GM18951 (cell line): ENCODE measurements around the gene ROBO1.
"Not testable (repeated sequence)": the region's sequence is repeated elsewhere in the genome, so short reads cannot be mapped to it uniquely, and the experiment has no call there.

Experiments used
- POLR2A ChIP-seq: IDR thresholded peaks from 4 replicates; pipeline ENCODE4 v1.6.1; 2011; ENCODE audit warnings: mild to moderate bottlenecking; ENCODE audit not compliant: insufficient read length, insufficient read depth; ENCODE audit errors: extremely low read depth
- in situ Hi-C: fragments of 300-500 bp; cut with MboI; formaldehyde crosslinking; loops from one replicate; pipeline ENCODE4 v1.12.0; 2022; ENCODE audit warnings: low sequenced_read_pairs, mixed read lengths, inconsistent platforms; ENCODE audit not compliant: unreplicated experiment

ROBO1 gene

DNA sequence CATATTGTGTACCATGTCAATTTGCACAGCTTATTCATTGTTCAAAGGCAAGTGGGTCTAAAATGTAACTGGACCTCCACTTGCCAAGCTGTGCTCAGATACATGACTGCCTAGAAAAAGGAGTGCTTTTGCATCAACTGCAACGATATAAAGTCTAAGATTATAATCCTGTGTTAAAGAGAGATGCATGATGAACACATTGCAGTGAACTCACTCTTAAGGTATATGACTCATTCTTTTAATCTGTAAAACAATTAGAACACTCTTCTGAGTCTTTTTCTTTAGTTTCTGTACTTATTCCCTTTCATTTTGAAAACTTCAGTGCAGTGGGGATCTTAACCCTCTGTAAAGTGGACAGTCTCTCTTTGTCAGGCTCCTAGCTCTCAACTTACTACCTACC lies 982.8 kb downstream of the ROBO1 start:
- in situ Hi-C loops = no loop called here
- no peak for TF ChIP-seq POLR2A

DNA sequence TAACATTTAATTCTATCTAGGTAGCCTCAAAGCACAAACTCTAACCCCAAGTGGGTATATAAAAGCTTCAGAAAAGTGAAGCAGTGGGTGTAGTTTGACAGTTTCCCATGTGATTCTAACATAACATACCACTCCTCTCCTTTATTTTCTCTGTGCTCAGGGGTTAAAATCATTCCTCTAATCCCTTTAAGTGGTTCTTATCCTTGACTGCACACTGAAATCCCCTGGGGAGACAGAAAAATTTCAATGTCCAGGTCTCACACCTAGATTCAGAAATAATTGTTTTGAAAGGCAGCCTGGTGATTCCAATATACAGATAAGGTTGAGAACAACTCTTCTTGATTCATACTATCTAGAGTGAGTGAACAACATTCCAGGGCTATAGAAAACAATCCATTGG lies 986.4 kb downstream of the ROBO1 start:
- in situ Hi-C loops = no loop called here
- no peak for TF ChIP-seq POLR2A

DNA sequence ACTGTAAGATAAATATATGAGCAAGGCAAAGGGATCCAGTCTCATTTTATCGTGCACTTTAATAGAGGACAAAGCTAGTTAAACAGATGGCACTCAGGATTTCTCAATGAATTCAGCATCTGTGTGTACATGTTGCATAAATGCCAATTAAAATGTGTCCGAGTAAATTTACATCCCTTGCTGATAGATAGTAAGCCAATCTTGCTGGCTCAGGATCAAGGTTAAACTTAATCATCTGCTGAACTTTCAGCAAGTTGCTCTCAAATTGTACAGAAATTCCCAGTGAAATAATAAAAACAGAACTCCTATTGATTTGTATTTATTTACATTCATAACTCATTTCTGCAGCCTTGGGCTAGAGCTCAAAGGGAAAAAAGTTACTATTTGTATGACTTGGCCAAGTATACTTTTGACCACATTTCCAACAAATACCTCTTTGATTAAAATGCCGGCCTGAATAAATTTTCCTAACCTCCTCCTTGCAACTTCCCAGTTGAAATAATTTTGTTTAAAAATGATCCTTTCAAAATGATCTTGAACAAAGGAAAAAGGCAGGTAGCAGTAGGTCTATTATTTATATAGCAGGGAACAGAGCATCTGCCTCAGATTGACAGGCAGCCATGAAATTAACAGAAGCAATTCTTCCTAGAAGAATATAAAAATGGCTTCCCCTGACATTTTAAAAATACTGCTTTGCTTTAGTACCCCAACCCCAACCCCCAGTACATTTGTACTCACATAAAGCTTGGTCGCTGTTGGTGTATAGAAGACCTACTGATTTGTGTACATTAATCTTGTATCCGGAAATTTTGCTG lies 1001.9 kb downstream of the ROBO1 start:
- no peak for TF ChIP-seq POLR2A
- in situ Hi-C loops = no loop called here

DNA sequence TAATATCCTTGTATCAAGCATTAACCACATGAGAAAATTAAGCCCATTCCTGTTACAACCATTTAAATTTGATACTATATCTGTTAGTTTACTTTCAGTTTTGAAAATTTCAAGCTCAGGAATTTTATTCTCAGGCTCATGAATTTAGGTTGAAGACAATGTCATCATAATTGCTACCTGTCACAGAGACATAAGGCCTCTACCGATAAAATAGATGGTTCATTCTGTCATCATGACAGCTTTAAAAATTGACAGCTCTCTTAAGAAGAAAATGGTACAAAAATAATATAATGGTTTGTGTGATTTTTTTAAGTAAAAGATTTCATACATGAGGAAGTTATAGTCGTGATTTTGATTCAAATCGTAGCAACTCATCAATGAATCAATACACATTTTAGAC lies 1003.2 kb downstream of the ROBO1 start:
- no peak for TF ChIP-seq POLR2A
- in situ Hi-C loops = no loop called here

DNA sequence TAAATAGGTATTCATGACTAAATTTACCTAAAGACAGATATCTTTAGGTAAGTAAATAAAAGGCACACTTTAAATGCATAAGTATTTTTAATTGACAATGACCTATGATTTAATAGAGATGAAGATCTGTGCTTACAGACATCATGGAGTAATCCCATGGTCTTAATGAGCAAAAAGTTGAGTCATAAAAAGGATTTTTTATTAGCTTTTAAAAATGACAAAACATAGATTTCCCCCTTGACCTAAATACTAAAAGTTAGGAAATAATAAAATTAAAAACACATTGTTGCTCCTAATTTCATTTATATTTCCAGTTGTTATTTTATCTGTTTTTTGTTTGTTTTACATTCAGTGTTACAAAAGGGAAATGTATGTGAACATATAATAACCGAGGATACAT lies 1005.7 kb downstream of the ROBO1 start:
- in situ Hi-C loops = no loop called here
- TF ChIP-seq POLR2A = no peak

DNA sequence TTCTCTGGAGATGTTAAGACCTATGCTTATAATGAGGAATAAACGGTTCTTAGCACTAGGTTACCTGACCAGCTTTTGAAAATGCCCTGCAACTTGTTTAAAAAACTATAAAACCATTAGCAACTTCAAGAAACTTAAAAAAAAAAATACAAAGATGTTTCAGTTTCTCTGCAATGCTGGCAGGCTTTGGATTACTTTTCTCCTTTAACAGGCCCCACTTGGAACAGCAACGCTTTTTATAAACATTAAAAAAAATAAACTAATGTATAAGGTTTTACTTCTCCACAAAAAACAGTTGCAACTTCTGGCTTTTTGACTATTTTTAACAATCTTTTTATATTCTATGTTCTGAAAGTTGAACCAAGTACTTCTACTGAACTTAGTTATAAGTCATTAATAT lies 1006.7 kb downstream of the ROBO1 start:
- in situ Hi-C loops = no loop called here
- TF ChIP-seq POLR2A = no peak

DNA sequence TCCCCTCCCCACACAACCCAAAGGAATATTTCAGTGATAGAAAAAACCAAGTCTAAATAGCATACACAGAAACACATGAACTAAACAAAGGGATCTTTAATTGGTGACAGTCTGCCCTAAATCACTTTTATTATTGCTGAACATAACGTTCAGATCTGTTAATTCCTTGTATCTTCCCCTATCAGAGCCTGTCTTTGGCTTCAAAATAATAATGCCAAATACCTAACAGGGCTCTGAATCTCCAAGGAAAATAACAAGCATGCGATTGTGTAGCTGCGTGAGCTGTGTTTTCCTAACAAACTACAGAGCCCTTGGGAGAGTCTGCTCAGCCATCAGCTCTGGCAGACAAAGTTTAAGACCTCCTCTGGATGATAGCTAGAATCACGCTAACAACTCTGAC lies 1010.1 kb downstream of the ROBO1 start:
- in situ Hi-C loops = no loop called here

DNA sequence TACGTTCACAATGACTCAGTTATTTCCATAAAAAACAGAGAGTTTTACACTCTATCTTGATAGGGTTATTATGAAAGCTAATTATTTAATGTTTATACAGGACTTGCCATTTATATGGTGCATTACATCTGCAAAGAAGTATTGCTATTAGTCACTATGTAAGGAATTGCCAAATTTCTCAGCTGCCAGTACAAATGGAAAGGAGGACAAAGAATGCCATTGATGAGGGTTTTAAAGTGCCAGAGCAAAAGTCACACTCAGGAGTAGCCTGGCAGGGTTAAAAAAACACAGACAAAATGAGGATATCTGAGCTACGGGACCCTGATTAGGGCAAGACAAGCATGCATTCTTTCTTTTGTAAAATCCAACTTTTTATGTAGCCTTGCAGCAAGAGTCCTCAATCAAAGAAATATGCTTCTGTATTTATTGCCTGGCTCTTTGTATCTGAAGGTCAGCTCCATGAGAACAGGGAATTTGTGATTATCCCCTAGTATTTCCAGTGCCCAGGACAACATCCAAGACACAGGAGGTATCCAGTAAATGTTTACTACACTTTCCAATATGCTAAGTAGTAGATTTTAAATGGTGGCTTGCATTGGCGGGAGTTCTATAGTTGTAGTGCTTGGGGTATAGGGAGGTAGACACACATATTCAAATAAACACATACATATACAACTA lies 1013.6 kb downstream of the ROBO1 start:
- in situ Hi-C loops = no loop called here
- TF ChIP-seq POLR2A = no peak

More for the DNA sequence above, 1010.1 kb downstream of the ROBO1 start:
- no peak for TF ChIP-seq POLR2A

DNA sequence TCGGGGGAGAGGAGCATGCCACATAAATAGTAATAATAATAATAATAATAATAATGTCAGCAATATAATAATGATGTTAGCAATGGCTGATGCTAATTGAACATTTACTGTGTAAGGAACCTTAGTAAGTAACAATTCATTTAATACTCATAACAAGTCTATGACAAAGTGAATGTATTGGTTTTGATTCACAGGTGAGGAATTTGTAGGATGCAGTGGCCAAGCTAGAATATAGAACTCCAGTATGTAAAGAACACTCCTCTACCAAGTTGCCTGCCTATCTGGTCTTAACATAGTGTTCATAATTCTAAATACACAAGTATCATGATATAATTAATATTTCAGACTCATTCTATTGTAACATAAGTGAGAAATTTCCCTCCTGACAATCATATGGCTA lies 1016.5 kb downstream of the ROBO1 start:
- in situ Hi-C loops = no loop called here
- TF ChIP-seq POLR2A = no peak

DNA sequence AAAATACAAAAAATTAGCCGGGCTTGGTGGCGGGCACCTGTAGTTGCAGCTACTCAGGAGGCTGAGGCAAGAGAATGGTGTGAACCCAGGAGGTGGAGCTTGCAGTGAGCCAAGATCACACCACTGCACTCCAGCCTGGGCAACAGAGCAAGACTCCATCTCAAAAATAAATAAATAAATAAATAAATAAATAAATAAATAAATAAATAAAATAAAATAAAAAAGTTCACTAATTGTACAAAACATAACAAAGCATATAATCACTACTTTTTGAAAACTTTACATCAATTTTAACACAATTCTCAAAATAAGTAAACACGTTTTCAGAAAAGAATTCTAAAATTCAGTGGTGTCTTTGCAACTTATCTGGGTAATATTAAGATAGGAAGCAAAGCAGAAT lies 1017.5 kb downstream of the ROBO1 start:
- in situ Hi-C loops = not testable (repeated sequence)

DNA sequence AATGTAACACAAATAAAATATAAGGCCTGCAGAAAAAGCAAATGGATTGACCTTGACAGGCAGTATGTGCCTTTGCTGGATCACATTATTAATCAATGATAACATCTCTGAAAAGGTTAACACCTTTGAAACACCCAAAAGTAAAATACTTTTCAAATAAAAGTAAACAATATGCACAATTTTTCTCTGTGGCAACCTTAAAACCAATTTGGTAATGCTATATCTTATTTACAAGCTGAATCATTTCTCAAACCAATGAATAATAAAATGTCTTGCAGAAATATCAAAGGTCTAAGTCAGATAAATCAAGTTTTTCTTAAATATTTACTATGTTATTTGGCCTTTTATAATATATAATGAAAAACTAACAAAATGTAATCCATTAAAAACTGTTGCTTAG lies 1018.7 kb downstream of the ROBO1 start:
- TF ChIP-seq POLR2A = no peak
- in situ Hi-C loops = no loop called here

DNA sequence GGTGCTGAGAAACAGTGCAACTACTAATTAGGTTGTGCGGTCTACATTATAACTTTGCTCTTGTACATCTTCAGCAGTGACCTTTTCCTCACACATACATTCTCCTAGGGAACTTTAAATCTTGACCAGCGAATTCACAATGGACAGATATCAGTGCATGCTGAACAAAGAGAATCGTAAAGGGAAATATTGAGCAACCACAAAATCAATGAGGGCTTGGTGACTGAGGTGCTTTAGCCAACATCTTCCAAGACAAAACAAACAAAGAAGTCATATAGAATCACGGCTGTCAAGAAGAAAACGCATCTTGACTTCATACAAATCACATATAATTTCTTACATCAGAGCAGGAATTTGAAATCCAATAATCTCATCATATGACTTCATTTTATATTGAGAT lies 1022.0 kb downstream of the ROBO1 start:
- TF ChIP-seq POLR2A = no peak
- in situ Hi-C loops = no loop called here

DNA sequence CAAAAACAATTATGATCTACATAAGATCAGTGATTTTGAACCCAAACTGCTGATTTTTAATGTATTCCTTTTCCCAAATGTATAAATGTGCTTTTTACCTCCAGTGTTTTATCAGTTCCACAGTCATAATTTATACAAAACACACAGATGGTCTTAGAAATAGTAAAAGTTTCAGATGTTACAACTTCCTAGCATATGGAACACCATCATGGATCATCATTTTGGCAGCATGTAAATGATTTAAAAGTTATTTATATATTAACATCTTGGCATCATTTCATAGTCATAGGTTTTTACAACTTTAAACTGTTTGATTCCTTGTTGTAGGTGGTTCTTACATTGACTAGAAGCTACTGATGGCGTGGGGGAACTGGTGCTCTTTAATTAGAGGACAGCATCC lies 1025.3 kb downstream of the ROBO1 start:
- TF ChIP-seq POLR2A = no peak
- in situ Hi-C loops = no loop called here

DNA sequence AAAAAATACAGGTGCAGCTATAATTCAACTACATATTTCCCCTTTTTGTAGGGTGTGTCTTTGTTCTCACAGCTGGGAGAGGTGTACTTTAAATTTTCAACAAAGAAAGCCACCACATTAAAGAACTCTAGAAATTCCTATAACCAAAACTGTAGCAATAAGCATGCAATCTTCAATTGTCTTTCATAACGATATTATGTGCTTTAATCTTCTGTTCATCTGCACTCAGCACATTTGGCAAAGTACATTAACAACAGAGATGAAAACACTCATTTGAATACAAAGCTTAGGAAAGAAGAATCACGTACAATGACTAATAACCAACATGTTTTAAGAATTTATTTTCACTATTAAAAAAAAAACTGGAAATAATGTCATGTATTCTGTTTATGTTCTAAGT lies 1025.8 kb downstream of the ROBO1 start:
- TF ChIP-seq POLR2A = no peak
- in situ Hi-C loops = no loop called here
